ENCODE results near the gene CTIF. TPM values are rescaled to one million over a fixed set of nuclear protein-coding genes. Genes with fewer than 3 reads are reported as not detected.

The CTIF gene
- total RNA-seq, 1 donor from 2014 or later, result 72.4 TPM

- no peak for DNase-seq
- Histone ChIP-seq H3K27ac (no peak overlapping the region), H3K4me1 (peaks cover 27% of the 10 kb centered on the region), H3K27me3 (no peaks in the 10 kb centered on the region), H3K36me3 (no peaks in the 10 kb centered on the region), H3K9me3 (no peaks in the 10 kb centered on the region), H3K4me3 (no peak overlapping the region)
- no peak for TF ChIP-seq CTCF (IDR thresholded peaks at IDR 0.05)
- no peak for ATAC-seq
- intact Hi-C loops (cut with DNase I), result no loop called here
These were observed 361.6 kb downstream of the CTIF start for GRCh38 chr18:48900469-48900868.

GRCh38 chr18:48901145-48902022, 362.6 kb downstream of the CTIF start:
- H3K4me1 ChIP-seq, result peaks cover 27% of the 10 kb centered on the region
- intact Hi-C loops (cut with DNase I), result no loop called here
- H3K36me3 ChIP-seq, result no peaks in the 10 kb centered on the region
- no peaks in the 10 kb centered on the region for H3K9me3 ChIP-seq
- ATAC-seq (no peak), DNase-seq (no peak)
- H3K27ac ChIP-seq, result peak overlapping the region; percentile 76
- no peak overlapping the region for H3K4me3 ChIP-seq
- H3K27me3 ChIP-seq, result no peaks in the 10 kb centered on the region
- no peak for TF ChIP-seq CTCF (IDR thresholded peaks at IDR 0.05)

- no peaks in the 10 kb centered on the region for H3K36me3 ChIP-seq
- peak; percentile 91 for ATAC-seq
- peaks cover 24% of the 10 kb centered on the region for H3K4me1 ChIP-seq
- no peaks in the 10 kb centered on the region for H3K27me3 ChIP-seq
- H3K9me3 ChIP-seq, result no peaks in the 10 kb centered on the region
- peak overlapping the region; percentile 76 for H3K27ac ChIP-seq
- peak; percentile 92 for DNase-seq
- intact Hi-C loops (cut with DNase I), result no loop called here
- no peak overlapping the region for H3K4me3 ChIP-seq
- TF ChIP-seq CTCF (IDR thresholded peaks at IDR 0.05), result no peak
These were observed 363.4 kb downstream of the CTIF start for GRCh38 chr18:48902023-48902855.

- peak; percentile 27 for ATAC-seq
- Histone ChIP-seq H3K4me1 (peaks cover 20% of the 10 kb centered on the region), H3K27ac (peak overlapping the region; percentile 76), H3K27me3 (no peaks in the 10 kb centered on the region), H3K9me3 (no peaks in the 10 kb centered on the region), H3K36me3 (no peaks in the 10 kb centered on the region), H3K4me3 (no peak overlapping the region)
- TF ChIP-seq CTCF (IDR thresholded peaks at IDR 0.05), result no peak
- intact Hi-C loops (cut with DNase I), result no loop called here
- no peak for DNase-seq
These were observed 364.2 kb downstream of the CTIF start for GRCh38 chr18:48902856-48903601.

GRCh38 chr18:48904091-48904490, 365.3 kb downstream of the CTIF start:
- Histone ChIP-seq H3K36me3 (no peaks in the 10 kb centered on the region), H3K27me3 (no peaks in the 10 kb centered on the region), H3K4me1 (peaks cover 20% of the 10 kb centered on the region), H3K9me3 (no peaks in the 10 kb centered on the region), H3K4me3 (no peak overlapping the region), H3K27ac (no peak overlapping the region)
- intact Hi-C loops (cut with DNase I), result no loop called here
- DNase-seq, result no peak
- no peak for ATAC-seq
- TF ChIP-seq CTCF (IDR thresholded peaks at IDR 0.05), result no peak

Data from upper lobe of right lung (tissue), 1 donor.